ENCODE results near the gene CLCN7.

CLCN7 gene

DNA sequence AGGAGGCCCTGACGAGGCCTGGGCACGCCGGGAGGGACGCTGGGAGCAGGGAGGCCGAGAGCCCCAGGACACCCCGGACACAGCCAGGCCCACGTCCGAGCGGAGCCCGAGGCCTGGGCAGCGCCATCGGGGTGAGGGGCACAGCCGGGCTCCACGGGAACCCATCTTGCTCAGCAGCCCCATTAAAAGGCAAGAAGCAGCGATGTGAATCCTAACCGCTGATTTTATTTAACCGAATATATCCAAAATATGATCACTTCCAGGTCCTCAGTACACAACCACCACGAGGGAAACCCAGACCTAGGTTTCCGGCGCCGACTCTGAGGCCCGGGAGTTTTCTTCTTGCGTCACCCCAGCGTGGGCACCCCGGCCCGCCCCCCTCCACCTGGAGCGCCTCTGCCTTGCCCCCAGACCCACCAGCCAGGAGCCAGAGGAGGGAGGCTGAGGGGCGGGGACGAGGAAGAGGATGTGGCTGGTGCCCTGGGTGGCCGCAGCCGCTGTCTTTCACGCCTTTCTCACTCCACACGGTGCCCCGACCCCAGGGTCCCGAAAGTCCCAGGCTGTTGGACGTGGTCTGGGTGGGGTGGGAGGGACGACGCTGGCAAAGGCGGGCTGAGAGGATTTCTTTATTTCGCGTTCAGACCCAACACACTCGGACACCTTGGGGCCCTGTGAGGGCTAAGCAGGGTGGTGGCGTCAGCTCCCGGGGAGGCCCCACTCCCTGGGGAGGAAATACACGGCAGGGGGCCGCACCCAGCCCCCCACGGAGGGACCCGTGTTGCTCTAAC is 29.9 kb downstream of the CLCN7 start:
- no peak overlapping the region for H3K4me3 ChIP-seq (ENCODE audit: insufficient read depth in 1 of 2, low read depth in 1 of 2, low read length in 2 of 2)
- H3K23ac ChIP-seq (ENCODE audit: low read length in 2 of 2) = no peak overlapping the region
- H3K4me1 ChIP-seq (ENCODE audit: control insufficient read depth, insufficient read depth, low read depth, low read length) = peaks cover 3% of the 10 kb centered on the region
- no peak overlapping the region for H3K14ac ChIP-seq (ENCODE audit: low read length in 2 of 2)
- H4K91ac ChIP-seq (ENCODE audit: low read length) = no peak overlapping the region
- no peaks in the 10 kb centered on the region for H3K27me3 ChIP-seq (ENCODE audit: control insufficient read depth in 1 of 2, insufficient read depth in 1 of 2, low read length in 2 of 2)
- DNase-seq = no peak
- no peak overlapping the region for H3K9ac ChIP-seq (ENCODE audit: low read length)
- no peaks in the 10 kb centered on the region for H3K9me3 ChIP-seq (ENCODE audit: control insufficient read depth, low read length)
- H2AFZ ChIP-seq (ENCODE audit: low read depth, low read length) = no peak overlapping the region
- no peak overlapping the region for H3K27ac ChIP-seq (ENCODE audit: low read length, poor library complexity, severe bottlenecking)
- no peak overlapping the region for H2BK15ac ChIP-seq (ENCODE audit: low read depth, poor library complexity, severe bottlenecking)
- no peak overlapping the region for H4K8ac ChIP-seq (ENCODE audit: low read length)
- H3K79me1 ChIP-seq (replicated peaks; ENCODE audit: low read length, poor library complexity, severe bottlenecking) = peaks cover 3% of the 10 kb centered on the region
- no peak overlapping the region for H3K4ac ChIP-seq (ENCODE audit: low read depth in 1 of 2, low read length in 2 of 2)
- no peak overlapping the region for H2AK5ac ChIP-seq (ENCODE audit: low read length, severe bottlenecking)
- H3K4me2 ChIP-seq (ENCODE audit: low read length, poor library complexity, severe bottlenecking) = no peak overlapping the region
- H2BK12ac ChIP-seq (ENCODE audit: low read length in 2 of 2) = no peak overlapping the region
- no peak overlapping the region for H2BK120ac ChIP-seq (ENCODE audit: low read depth, low read length)
- peaks cover 31 to 53% of the 10 kb centered on the region in 2 experiments for H3K36me3 ChIP-seq (ENCODE audit: control insufficient read depth in 1 of 2, insufficient read depth in 2 of 2, low read depth in 1 of 2, low read length in 2 of 2)
- 90% methylated on average over 46 of the region's 48 CpGs for WGBS
- no peak overlapping the region for H3K18ac ChIP-seq (ENCODE audit: low read depth in 1 of 2, low read length in 2 of 2)
- no peak overlapping the region for H2BK5ac ChIP-seq (ENCODE audit: low read depth, low read length, poor library complexity, severe bottlenecking)

DNA sequence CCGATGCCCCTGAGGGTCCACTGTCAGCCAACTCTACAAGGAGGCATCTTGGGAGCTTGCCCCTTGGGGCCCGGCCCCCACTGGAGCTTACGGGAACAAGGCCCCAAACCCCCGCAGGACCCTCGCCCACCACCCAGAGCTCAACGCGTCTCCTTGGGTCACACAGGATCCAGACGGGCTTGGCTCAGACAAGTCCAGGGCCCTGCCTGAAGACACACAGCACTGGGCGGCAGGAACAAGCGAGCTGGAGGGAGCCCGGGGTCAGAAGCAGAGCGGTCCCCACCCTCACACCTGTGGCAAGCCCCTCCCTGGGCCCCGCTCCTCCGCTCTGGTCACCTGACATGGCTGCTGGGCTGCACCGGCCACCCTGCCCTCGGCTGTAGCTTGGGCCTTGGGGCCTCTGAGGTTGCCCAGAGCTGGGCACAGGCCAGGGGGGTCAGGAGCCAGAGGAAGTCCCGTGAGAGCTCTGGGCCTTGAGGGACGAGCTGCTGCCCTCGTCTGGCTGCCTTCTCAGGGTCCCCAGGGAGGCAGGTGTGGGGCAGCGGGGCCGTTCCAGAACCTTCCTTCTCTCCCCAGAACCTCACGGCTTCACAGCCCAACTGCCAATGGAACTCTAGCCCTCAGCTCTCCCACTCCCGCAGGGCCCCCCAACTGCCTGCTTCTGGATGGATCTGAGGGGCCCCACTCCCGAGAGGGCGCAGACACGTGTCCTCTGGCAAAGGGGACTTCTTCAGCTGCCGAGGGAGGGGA is 30.7 kb downstream of the CLCN7 start, which contains the start of gene CCDC154:
CCDC154 (minus strand) TSS at position 577 of the 750 bp plus-strand sequence; CDS start at position 343, 234 bp downstream.
- Histone ChIP-seq H2AK5ac (ENCODE audit: low read length, severe bottlenecking) (no peak within 1 kb of the TSS), H3K4me3 (ENCODE audit: insufficient read depth in 1 of 2, low read depth in 1 of 2, low read length in 2 of 2) (no peak within 1 kb of the TSS), H2AFZ (ENCODE audit: low read depth, low read length) (no peak within 1 kb of the TSS), H3K14ac (ENCODE audit: low read length in 2 of 2) (no peak within 1 kb of the TSS), H4K8ac (ENCODE audit: low read length) (no peak within 1 kb of the TSS), H4K91ac (ENCODE audit: low read length) (no peak within 1 kb of the TSS), H2BK15ac (ENCODE audit: low read depth, poor library complexity, severe bottlenecking) (no peak within 1 kb of the TSS), H3K79me1 (replicated peaks; ENCODE audit: low read length, poor library complexity, severe bottlenecking) (peaks cover 3% of the 10 kb centered on the region), H3K18ac (ENCODE audit: low read depth in 1 of 2, low read length in 2 of 2) (no peak within 1 kb of the TSS), H3K27me3 (ENCODE audit: control insufficient read depth in 1 of 2, insufficient read depth in 1 of 2, low read length in 2 of 2) (no peaks in the 10 kb centered on the region), H3K4me2 (ENCODE audit: low read length, poor library complexity, severe bottlenecking) (no peak within 1 kb of the TSS), H3K9me3 (ENCODE audit: control insufficient read depth, low read length) (no peaks in the 10 kb centered on the region), H2BK12ac (ENCODE audit: low read length in 2 of 2) (no peak within 1 kb of the TSS), H3K4me1 (ENCODE audit: control insufficient read depth, insufficient read depth, low read depth, low read length) (peaks cover 3% of the 10 kb centered on the region), H2BK5ac (ENCODE audit: low read depth, low read length, poor library complexity, severe bottlenecking) (no peak within 1 kb of the TSS), H3K9ac (ENCODE audit: low read length) (no peak within 1 kb of the TSS), H3K36me3 (ENCODE audit: control insufficient read depth in 1 of 2, insufficient read depth in 2 of 2, low read depth in 1 of 2, low read length in 2 of 2) (peaks cover 24 to 45% of the 10 kb centered on the region in 2 experiments), H3K4ac (ENCODE audit: low read depth in 1 of 2, low read length in 2 of 2) (no peak within 1 kb of the TSS), H2BK120ac (ENCODE audit: low read depth, low read length) (no peak within 1 kb of the TSS), H3K27ac (ENCODE audit: low read length, poor library complexity, severe bottlenecking) (no peak within 1 kb of the TSS), H3K23ac (ENCODE audit: low read length in 2 of 2) (no peak within 1 kb of the TSS)
- DNase-seq = no peak
- WGBS = 91% methylated on average over 27 of the region's 27 CpGs

DNA sequence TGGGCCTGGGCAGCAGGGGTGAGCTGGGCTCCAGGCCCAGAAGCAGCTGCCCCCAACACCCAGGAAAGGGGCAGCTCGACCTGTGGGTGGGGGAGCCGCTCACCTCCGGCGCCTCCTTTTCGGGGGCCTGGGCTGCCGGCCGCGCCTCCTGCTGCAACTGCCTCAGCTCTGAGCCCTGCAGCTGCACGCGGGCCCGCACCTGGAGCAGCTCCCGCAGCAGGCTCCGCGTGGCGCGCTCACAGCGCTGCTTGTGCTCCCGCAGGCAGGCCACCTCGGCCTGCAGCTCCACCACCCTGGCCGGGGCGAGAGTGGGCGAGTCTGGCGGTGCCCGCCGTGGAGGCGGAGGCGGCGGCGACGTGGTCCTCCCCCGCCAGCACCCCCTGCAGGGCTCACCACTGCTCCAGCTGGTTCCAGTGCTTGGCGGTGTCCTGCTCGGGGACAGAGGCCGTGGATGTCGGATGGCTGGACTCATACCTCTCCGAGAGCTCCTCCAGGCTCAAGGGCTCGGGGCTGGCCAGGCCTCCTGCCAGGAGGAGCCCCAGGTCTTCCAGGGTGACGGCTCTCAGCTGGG is 31.3 kb downstream of the CLCN7 start:
- no peaks in the 10 kb centered on the region for H3K9me3 ChIP-seq (ENCODE audit: control insufficient read depth, low read length)
- H3K27ac ChIP-seq (ENCODE audit: low read length, poor library complexity, severe bottlenecking) = no peak overlapping the region
- H2AK5ac ChIP-seq (ENCODE audit: low read length, severe bottlenecking) = no peak overlapping the region
- no peak overlapping the region for H2BK120ac ChIP-seq (ENCODE audit: low read depth, low read length)
- no peak overlapping the region for H4K91ac ChIP-seq (ENCODE audit: low read length)
- H2BK12ac ChIP-seq (ENCODE audit: low read length in 2 of 2) = no peak overlapping the region
- no peak overlapping the region for H2BK15ac ChIP-seq (ENCODE audit: low read depth, poor library complexity, severe bottlenecking)
- H2BK5ac ChIP-seq (ENCODE audit: low read depth, low read length, poor library complexity, severe bottlenecking) = no peak overlapping the region
- H3K79me1 ChIP-seq (replicated peaks; ENCODE audit: low read length, poor library complexity, severe bottlenecking) = peaks cover 2% of the 10 kb centered on the region
- no peaks in the 10 kb centered on the region for H3K27me3 ChIP-seq (ENCODE audit: control insufficient read depth in 1 of 2, insufficient read depth in 1 of 2, low read length in 2 of 2)
- peaks cover 18 to 39% of the 10 kb centered on the region in 2 experiments for H3K36me3 ChIP-seq (ENCODE audit: control insufficient read depth in 1 of 2, insufficient read depth in 2 of 2, low read depth in 1 of 2, low read length in 2 of 2)
- no peak overlapping the region for H2AFZ ChIP-seq (ENCODE audit: low read depth, low read length)
- H3K4me1 ChIP-seq (ENCODE audit: control insufficient read depth, insufficient read depth, low read depth, low read length) = peaks cover 8% of the 10 kb centered on the region
- no peak overlapping the region for H4K8ac ChIP-seq (ENCODE audit: low read length)
- H3K4ac ChIP-seq (ENCODE audit: low read depth in 1 of 2, low read length in 2 of 2) = no peak overlapping the region
- no peak overlapping the region for H3K23ac ChIP-seq (ENCODE audit: low read length in 2 of 2)
- no peak overlapping the region for H3K9ac ChIP-seq (ENCODE audit: low read length)
- no peak overlapping the region for H3K18ac ChIP-seq (ENCODE audit: low read depth in 1 of 2, low read length in 2 of 2)
- WGBS = 87% methylated on average over 37 of the region's 38 CpGs
- no peak overlapping the region for H3K14ac ChIP-seq (ENCODE audit: low read length in 2 of 2)
- H3K4me2 ChIP-seq (ENCODE audit: low read length, poor library complexity, severe bottlenecking) = no peak overlapping the region
- H3K4me3 ChIP-seq (ENCODE audit: insufficient read depth in 1 of 2, low read depth in 1 of 2, low read length in 2 of 2) = no peak overlapping the region
- no peak for DNase-seq

DNA sequence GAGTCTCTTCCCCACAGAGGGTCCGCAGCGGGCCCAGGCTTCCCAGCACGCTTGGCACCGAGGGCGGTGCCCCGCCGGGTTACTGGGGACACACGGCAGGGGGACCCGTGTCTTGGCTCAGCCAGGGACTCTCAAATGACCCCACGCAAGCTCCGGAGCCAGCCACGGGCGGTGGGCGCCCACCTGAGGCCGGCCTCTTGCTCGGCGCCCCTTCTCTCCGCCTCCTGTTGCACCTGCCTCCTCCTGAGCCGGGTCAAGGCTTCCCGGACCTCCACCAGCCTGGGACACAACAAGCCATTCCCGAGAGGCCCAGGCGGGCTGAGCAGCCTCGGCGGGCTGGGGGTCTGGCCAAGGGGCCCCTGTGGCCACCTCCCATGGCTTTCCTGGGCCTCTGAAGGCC is 32.1 kb downstream of the CLCN7 start:
- H3K4me1 ChIP-seq (ENCODE audit: control insufficient read depth, insufficient read depth, low read depth, low read length) = peaks cover 16% of the 10 kb centered on the region
- no peak overlapping the region for H3K4me3 ChIP-seq (ENCODE audit: insufficient read depth in 1 of 2, low read depth in 1 of 2, low read length in 2 of 2)
- H3K4ac ChIP-seq (ENCODE audit: low read depth in 1 of 2, low read length in 2 of 2) = no peak overlapping the region
- H3K36me3 ChIP-seq (ENCODE audit: control insufficient read depth in 1 of 2, insufficient read depth in 2 of 2, low read depth in 1 of 2, low read length in 2 of 2) = peaks cover 11 to 31% of the 10 kb centered on the region in 2 experiments
- H3K27me3 ChIP-seq (ENCODE audit: control insufficient read depth in 1 of 2, insufficient read depth in 1 of 2, low read length in 2 of 2) = no peaks in the 10 kb centered on the region
- peaks cover 1% of the 10 kb centered on the region for H3K79me1 ChIP-seq (replicated peaks; ENCODE audit: low read length, poor library complexity, severe bottlenecking)
- no peak overlapping the region for H2AFZ ChIP-seq (ENCODE audit: low read depth, low read length)
- H3K23ac ChIP-seq (ENCODE audit: low read length in 2 of 2) = no peak overlapping the region
- H3K4me2 ChIP-seq (ENCODE audit: low read length, poor library complexity, severe bottlenecking) = no peak overlapping the region
- H3K9me3 ChIP-seq (ENCODE audit: control insufficient read depth, low read length) = no peaks in the 10 kb centered on the region
- no peak overlapping the region for H2BK15ac ChIP-seq (ENCODE audit: low read depth, poor library complexity, severe bottlenecking)
- no peak overlapping the region for H4K8ac ChIP-seq (ENCODE audit: low read length)
- H3K14ac ChIP-seq (ENCODE audit: low read length in 2 of 2) = no peak overlapping the region
- DNase-seq = no peak
- H2BK120ac ChIP-seq (ENCODE audit: low read depth, low read length) = no peak overlapping the region
- 90% methylated on average over 24 of the region's 24 CpGs for WGBS
- no peak overlapping the region for H2BK12ac ChIP-seq (ENCODE audit: low read length in 2 of 2)
- no peak overlapping the region for H2AK5ac ChIP-seq (ENCODE audit: low read length, severe bottlenecking)
- no peak overlapping the region for H2BK5ac ChIP-seq (ENCODE audit: low read depth, low read length, poor library complexity, severe bottlenecking)
- H3K9ac ChIP-seq (ENCODE audit: low read length) = no peak overlapping the region
- H3K18ac ChIP-seq (ENCODE audit: low read depth in 1 of 2, low read length in 2 of 2) = no peak overlapping the region
- no peak overlapping the region for H3K27ac ChIP-seq (ENCODE audit: low read length, poor library complexity, severe bottlenecking)
- no peak overlapping the region for H4K91ac ChIP-seq (ENCODE audit: low read length)
